ENCODE data around the gene SLC22A2.
"Not testable (repeated sequence)": the region's sequence is repeated elsewhere in the genome, so short reads cannot be mapped to it uniquely, and the experiment has no call there.

The SLC22A2 gene

GRCh38 chr6:160240691-160241084 lies 17.9 kb downstream of the SLC22A2 start:
- DNase-seq = no peak

- DNase-seq = no peak
Measured at GRCh38 chr6:160239929-160240690, 18.5 kb downstream of the SLC22A2 start.

- DNase-seq = peak; percentile 48
Measured at GRCh38 chr6:160238761-160239751, 19.6 kb downstream of the SLC22A2 start.

GRCh38 chr6:160238278-160238711 lies 20.3 kb downstream of the SLC22A2 start:
- no peak for DNase-seq

DNA sequence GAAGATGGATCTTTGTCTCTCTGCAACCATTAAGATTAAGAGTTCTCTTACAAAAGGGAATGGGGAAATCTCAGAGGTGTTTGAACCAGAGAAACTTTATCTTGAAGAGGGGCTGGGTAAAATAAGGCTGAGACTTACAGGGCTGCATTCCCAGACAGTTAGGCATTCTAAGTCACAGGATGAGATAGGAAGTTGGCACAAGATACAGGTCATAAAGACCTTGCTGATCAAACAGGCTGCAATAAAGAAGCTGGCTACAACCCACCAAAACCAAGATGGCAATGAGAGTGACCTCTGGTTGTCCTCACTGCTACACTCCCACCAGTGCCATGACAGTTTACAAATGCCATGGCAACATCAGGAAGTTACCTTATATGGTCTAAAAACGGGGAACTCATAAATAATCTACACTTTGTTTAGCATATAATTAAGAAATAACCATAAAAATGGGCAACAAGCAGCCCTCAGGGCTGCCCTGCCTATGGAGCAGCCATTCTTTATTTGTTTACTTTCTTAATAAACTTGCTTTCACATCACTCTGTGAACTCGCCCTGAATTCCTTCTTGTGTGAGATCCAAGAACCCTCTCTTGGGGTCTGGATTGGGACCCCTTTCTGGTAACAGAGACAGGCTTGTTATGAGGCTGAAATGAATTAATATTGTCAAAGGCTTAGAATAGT lies 20.9 kb downstream of the SLC22A2 start:
- DNase-seq = not testable (repeated sequence)

DNA sequence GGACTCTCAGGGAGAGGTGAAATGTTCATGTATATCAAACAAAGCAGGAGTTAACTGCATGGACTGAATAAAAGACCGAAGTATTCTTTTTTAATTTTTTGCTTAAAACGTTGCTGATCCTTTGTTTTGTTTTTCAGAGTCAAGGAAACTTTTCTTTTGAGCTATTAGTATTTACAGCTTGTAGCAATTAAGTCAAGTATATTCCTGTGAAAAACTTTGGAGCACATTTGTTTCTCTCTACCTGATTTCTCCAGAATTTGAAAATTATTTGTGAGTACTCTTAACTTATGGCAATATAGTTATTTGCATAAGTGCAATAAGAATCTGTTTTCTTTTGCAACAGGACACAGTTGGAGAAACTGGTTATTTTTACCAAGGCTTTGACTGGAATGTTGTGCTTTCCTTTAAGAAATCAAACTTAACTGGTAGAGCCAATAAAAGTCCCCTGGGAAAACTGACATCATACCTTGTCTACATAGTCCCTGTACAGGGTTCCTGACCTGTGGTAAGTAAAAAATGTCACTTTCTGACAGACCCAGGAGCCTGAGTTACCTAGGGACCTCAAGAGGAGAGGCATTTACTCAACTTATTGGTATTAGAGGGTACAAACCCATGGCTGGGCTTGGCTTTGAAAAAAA lies 22.3 kb downstream of the SLC22A2 start:
- peak; percentile 29 for DNase-seq

DNA sequence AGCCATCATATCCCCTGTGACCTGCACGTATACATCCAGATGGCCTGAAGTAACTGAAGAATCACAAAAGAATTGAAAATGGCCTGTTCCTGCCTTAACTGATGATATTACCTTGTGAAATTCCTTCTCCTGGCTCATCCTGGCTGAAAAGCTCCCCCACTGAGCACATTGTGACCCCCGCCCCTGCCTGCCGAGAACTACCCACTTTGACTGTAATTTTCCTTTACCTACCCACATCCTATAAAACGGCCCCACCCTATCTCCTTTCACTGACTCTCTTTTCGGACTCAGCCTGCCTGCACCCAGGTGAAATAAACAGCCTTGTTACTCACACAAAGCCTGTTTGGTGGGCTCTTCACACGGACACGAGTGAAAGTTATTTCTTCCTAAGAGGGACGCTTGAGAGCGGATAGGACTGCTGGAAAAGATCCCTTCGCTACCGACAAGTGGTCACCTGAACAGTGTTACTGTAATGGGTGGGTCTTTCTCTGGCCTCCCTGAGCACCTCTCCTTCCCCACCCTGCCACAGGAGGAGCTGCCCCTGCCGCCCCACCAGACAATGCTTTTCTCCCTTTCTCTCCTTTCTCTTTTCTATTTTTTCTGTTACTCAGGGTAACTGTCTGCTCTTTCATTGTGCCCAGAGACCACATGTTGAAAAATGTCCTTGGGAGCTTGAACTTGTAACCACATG lies 24.5 kb downstream of the SLC22A2 start:
- DNase-seq = not testable (repeated sequence)

DNA sequence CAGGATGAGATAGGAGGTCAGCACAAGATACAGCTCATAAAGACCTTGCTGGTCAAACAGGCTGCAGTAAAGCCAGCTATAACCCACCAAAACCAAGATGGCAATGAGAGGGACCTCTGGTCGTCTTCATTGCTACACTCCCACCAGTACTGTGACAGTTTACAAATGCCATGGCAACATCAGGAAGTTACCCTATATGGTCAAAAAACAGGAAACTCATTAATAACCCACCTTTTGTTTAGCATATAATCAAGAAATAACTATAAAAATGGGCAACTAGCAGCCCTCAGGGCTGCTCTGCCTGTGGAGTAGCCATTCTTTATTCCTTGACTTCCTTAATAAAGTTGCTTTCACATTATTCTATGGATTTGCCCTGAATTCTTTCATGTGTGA lies 30.9 kb downstream of the SLC22A2 start:
- DNase-seq = no peak

- no peak for DNase-seq
Measured at GRCh38 chr6:160227038-160227768, 31.4 kb downstream of the SLC22A2 start.

DNA sequence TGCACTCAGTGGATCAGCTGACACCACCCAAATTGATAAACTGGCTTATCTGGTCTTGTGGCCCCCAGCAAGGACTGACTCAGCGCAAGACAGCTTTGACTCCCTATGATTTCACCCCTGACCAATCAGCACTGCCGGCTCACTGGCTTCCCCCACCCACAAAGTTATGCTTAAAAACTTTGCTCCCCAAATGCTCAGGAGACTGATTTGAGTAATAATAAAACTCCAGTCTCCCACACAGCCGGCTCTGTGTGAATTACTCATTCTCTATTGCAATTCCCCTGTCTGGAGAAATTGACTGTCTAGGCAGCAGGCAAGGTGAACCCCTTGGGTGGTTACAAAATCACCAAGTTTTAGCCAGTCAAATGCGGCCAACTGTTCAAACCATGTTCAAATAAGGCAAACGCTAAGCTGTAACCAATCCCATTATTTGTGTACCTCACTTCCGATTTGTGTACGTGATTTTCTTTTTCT lies 32.5 kb downstream of the SLC22A2 start:
- no peak for DNase-seq

GRCh38 chr6:160224639-160225237 lies 33.9 kb downstream of the SLC22A2 start:
- no peak for DNase-seq

GRCh38 chr6:160222491-160222890 lies 36.1 kb downstream of the SLC22A2 start:
- no peak for DNase-seq

DNA sequence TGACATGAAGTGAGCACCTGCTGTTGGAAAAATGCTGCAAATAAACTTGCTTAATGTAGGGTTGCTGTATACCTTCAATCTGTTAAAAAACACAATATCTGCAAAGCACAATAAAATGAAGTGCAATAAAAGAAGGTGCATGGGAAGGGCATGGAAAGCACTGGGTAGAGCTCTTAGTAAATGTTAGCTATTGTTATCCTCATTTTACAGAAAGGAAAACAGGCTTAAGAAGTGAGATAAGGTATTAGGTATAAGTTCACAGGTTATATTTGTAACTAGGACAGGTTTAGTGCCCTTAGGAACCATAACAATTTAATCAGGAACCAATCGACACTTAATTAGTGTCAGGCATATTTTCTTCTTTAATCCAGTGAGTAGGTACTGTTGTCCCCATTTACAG lies 36.7 kb downstream of the SLC22A2 start:
- no peak for DNase-seq

DNA sequence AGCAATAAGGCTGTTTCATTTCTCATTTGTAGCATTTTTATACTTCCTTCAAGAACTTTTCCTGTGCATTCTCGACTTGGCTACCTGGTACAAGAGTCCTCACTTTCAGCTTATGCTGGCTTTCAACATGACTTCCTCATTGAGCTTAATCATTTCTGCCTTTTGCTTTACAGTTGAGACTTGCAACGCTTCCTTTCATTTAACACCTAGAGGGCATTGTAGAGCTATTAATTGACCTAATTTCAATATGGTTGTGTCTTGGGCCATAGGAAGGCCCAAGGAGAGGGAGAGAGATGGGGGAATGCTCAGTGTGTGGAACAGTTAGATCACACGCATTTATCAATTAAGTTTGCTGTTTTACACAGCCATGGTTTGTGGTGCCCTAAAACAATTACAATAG lies 37.2 kb downstream of the SLC22A2 start:
- DNase-seq = peak; percentile 64

DNA sequence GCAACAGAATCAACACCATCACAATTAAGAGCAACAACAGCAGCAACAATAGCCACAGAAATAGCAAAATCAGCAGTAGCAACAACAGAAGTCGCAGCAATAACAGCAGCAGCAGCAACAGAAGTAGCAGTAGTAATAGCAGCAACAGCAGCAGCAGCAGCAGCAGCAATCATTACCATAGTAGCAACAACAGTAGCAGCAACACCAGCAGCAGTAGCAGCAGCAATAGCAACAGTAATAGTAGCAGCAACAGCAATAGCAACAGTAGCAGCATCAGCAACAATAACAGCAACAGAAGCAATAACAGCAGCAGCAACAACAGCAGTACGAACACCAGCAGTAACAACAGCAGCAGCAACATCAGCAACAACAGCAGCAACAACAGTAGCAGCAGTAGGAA lies 39.8 kb downstream of the SLC22A2 start:
- DNase-seq = no peak

DNA sequence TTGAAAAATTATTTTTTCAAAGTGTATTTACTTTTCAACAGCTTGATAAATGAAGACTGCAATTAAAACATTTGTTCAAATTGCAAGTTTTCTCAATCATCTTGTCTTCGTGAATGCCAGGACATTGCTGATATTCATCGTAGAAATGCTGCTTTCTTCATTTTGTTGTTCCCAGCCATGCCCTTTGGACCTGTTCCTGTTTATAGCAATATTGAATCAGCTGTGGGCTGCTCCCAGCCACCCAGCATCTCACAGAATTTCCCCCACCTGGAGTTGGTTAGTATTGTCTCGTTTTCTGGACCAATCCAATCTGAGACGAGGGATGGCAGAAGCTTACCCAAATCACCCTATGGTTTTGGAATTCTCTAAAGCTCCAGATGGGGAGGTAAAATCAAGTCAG lies 40.8 kb downstream of the SLC22A2 start:
- no peak for DNase-seq

- no peak for DNase-seq
Measured at GRCh38 chr6:160217073-160217472, 41.5 kb downstream of the SLC22A2 start.

GRCh38 chr6:160215232-160215631 lies 43.4 kb downstream of the SLC22A2 start:
- DNase-seq = no peak

- DNase-seq = no peak
Measured at GRCh38 chr6:160207618-160208017, 51.0 kb downstream of the SLC22A2 start.

DNA sequence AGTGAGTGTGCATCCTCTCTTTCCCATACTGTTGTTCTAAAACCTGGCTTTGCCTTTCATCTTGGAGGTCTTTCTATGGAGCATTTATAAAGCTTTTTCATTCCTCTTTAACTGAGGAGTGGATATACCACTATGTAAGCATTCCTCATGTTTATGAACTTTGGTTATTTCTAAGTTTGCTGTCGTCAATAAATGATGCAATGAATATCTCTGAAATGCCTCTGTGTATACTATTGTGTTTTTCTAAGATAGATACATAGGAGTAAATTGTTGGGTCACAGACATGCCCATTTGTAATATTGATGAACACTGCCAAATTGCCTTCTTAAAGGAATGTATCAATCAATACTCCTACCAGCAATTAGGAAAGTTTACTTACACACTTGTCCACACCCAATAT lies 53.9 kb downstream of the SLC22A2 start:
- no peak for DNase-seq

DNA sequence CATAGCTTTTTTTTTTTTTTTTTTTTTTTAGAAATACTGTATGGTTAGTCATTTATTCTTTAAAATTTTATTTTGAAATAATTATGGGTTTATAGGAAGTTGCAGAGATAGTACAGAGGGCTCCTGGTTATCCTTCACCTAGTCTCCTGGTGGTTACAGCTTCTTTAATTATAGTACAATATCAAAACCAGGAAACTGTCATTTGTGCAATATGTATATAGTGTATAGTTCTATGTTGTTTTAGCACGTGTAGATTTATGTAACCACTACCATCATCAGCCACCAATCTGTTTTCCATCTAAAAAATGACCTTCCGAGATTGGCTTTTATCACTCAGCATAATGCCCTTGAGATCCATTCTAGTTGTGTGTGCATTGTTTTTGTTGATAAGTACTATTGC lies 54.7 kb downstream of the SLC22A2 start:
- DNase-seq = no peak

All from OCI-M1 (cell line).